BLaER1 (cell line): ENCODE measurements around the gene UQCC5.

Experiments used
- H3K27ac ChIP-seq: shearing (Covaris generic); formaldehyde crosslinking; 2 replicates; pipeline ENCODE4 v1.8.1; 2022
- H3K27me3 ChIP-seq: shearing (Covaris generic); formaldehyde crosslinking; 2 replicates; pipeline ENCODE4 v1.8.1; 2022
- H3K36me3 ChIP-seq: shearing (Covaris generic); formaldehyde crosslinking; 2 replicates; pipeline ENCODE4 v1.8.1; 2022
- H3K4me1 ChIP-seq: shearing (Covaris generic); formaldehyde crosslinking; 2 replicates; pipeline ENCODE4 v1.8.1; 2022
- H3K4me2 ChIP-seq: shearing (Covaris generic); formaldehyde crosslinking; 2 replicates; pipeline ENCODE4 v1.8.1; 2022
- H3K4me3 ChIP-seq: shearing (Covaris generic); formaldehyde crosslinking; 2 replicates; pipeline ENCODE4 v1.8.1; 2022
- H3K9ac ChIP-seq: shearing (Covaris generic); formaldehyde crosslinking; 2 replicates; pipeline ENCODE4 v1.8.1; 2022
- H3K9me3 ChIP-seq: shearing (Covaris generic); formaldehyde crosslinking; 2 replicates; pipeline ENCODE4 v1.8.1; 2022
- H4K20me1 ChIP-seq: shearing (Covaris generic); formaldehyde crosslinking; 2 replicates; pipeline ENCODE4 v1.8.1; 2022
- Cebpa-rat ChIP-seq: shearing (Covaris generic); IDR thresholded peaks from 2 replicates; pipeline ENCODE4 v1.8.1; 2022

Gene UQCC5

GRCh38 chr3:52563984-52564383 is 27.6 kb downstream of the UQCC5 start:
- H3K4me1 ChIP-seq, result no peaks in the 10 kb centered on the region
- no peak overlapping the region for H3K27ac ChIP-seq
- no peaks in the 10 kb centered on the region for H3K27me3 ChIP-seq
- no peak for TF ChIP-seq Cebpa-rat
- H3K4me3 ChIP-seq, result no peak overlapping the region
- H3K36me3 ChIP-seq, result peaks cover 87% of the 10 kb centered on the region
- no peak overlapping the region for H3K9ac ChIP-seq
- no peaks in the 10 kb centered on the region for H3K9me3 ChIP-seq
- no peak overlapping the region for H3K4me2 ChIP-seq
- no peaks in the 10 kb centered on the region for H4K20me1 ChIP-seq

DNA sequence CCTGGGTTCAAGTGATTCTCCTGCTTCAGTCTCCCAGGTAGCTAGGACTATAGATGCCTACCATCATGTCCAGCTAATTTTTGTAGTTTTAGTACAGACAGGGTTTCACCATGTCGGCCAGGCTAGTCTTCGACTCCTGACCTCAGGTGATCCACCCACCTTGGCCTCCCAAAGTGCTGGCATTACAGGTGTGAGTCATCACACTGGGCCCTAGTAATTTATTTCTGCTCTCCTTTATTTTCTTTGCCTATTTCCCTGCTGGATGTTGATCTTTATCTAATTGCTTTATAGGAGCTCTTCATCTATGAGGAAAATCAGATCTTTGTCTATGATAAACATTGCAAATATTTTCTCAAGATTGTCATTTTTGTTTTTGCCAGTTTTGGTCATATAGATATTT is 31.7 kb downstream of the UQCC5 start:
- peaks cover 83% of the 10 kb centered on the region for H3K36me3 ChIP-seq
- no peak overlapping the region for H3K27ac ChIP-seq
- H3K9me3 ChIP-seq, result no peaks in the 10 kb centered on the region
- TF ChIP-seq Cebpa-rat, result no peak
- no peaks in the 10 kb centered on the region for H3K4me1 ChIP-seq
- H3K9ac ChIP-seq, result no peak overlapping the region
- H4K20me1 ChIP-seq, result no peaks in the 10 kb centered on the region
- no peak overlapping the region for H3K4me2 ChIP-seq
- H3K27me3 ChIP-seq, result no peaks in the 10 kb centered on the region
- H3K4me3 ChIP-seq, result no peak overlapping the region

DNA sequence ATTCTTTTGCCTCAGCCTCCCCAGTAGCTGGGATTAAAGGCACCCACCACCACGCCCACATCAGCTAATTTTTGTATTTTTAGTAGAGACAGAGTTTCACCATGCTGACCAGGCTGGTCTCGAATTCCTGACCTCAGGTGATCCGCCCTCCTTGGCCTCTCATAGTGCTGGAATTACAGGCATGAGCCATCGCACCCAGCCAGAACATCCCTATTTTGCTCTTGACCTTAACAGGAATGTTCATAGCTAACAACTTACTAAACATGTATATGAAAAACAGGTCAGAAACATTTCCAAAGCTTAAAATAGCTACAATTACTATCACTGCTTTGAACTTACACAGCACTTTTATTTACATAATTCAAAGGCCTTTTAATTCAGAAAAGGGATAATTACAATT is 33.7 kb downstream of the UQCC5 start:
- Histone ChIP-seq H3K4me1 (no peaks in the 10 kb centered on the region), H3K9ac (no peak overlapping the region), H3K4me2 (no peak overlapping the region), H3K27ac (no peak overlapping the region), H3K27me3 (no peaks in the 10 kb centered on the region), H3K4me3 (no peak overlapping the region), H3K36me3 (peaks cover 83% of the 10 kb centered on the region), H3K9me3 (no peaks in the 10 kb centered on the region), H4K20me1 (0 out of 2 replicates have a peak, but pooled peaks cover 15% of the 10 kb centered on the region)
- TF ChIP-seq Cebpa-rat, result no peak

- H4K20me1 ChIP-seq, result 0 out of 2 replicates have a peak, but pooled peaks cover 15% of the 10 kb centered on the region
- H3K4me3 ChIP-seq, result no peak overlapping the region
- H3K9me3 ChIP-seq, result no peaks in the 10 kb centered on the region
- H3K4me2 ChIP-seq, result no peak overlapping the region
- H3K9ac ChIP-seq, result no peak overlapping the region
- H3K4me1 ChIP-seq, result no peaks in the 10 kb centered on the region
- no peaks in the 10 kb centered on the region for H3K27me3 ChIP-seq
- peaks cover 88% of the 10 kb centered on the region for H3K36me3 ChIP-seq
- no peak overlapping the region for H3K27ac ChIP-seq
- no peak for TF ChIP-seq Cebpa-rat
These were observed 35.8 kb downstream of the UQCC5 start for GRCh38 chr3:52572221-52572620.

- H3K36me3 ChIP-seq, result peaks cover 96% of the 10 kb centered on the region
- no peaks in the 10 kb centered on the region for H3K27me3 ChIP-seq
- TF ChIP-seq Cebpa-rat, result no peak
- no peak overlapping the region for H3K9ac ChIP-seq
- no peaks in the 10 kb centered on the region for H3K9me3 ChIP-seq
- H3K4me2 ChIP-seq, result no peak overlapping the region
- H4K20me1 ChIP-seq, result 0 out of 2 replicates have a peak, but pooled peaks cover 15% of the 10 kb centered on the region
- no peak overlapping the region for H3K4me3 ChIP-seq
- H3K27ac ChIP-seq, result no peak overlapping the region
- H3K4me1 ChIP-seq, result no peaks in the 10 kb centered on the region
These were observed 37.9 kb downstream of the UQCC5 start for GRCh38 chr3:52574056-52574965.
